Measurements from ENCODE around the gene ETNK2. TPM values are rescaled to one million over a fixed set of nuclear protein-coding genes. Genes with fewer than 3 reads are reported as not detected.

ETNK2 gene
- total and polyA plus RNA-seq, 2 of the 4 experiments (the other 2 are of a cell fraction): 18.9 to 26.0 TPM

DNA sequence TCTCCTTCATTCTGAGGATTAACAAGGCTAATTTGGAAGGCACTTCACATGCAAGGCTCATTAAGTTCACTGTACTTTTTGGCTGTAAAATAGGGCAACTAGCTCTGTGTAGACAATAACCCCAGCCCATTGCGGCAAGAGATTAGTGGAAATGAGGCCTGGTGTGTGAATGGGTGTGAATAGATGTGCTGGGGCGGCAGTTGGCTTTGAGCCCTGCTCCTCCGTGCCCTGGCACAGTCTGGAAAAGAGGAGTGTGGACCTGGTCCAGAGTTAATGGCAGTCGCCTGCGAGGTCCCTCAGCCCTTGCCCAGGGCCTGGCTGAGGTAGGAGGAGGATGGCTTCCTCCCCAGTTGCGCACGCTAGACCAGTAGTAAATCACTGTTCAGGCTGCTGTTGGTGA is 39.6 kb upstream of the ETNK2 start:
- Histone ChIP-seq H2BK20ac (ENCODE audit: low read depth, low read length) (0 out of 2 replicates have a peak overlapping the region, but pooled peaks have one; percentile 32), H3K9ac (ENCODE audit: low read depth, low read length) (no peak overlapping the region), H3K14ac (replicated peaks; ENCODE audit: low read depth, low read length) (no peak overlapping the region), H2AK5ac (ENCODE audit: low read depth, low read length) (no peak overlapping the region), H3K4me2 (ENCODE audit: low read depth, low read length) (no peak overlapping the region), H3K18ac (ENCODE audit: low read depth, low read length) (no peak overlapping the region), H3K4me1 (ENCODE audit: control insufficient read depth, insufficient read depth, low read length) (peaks cover 24% of the 10 kb centered on the region), H2AK9ac (replicated peaks; ENCODE audit: low read depth, low read length, poor library complexity) (no peak overlapping the region), H2BK15ac (ENCODE audit: low read depth, low read length) (peak overlapping the region; percentile 35; the same call in 1 of the 3 replicates), H3K27ac (ENCODE audit: insufficient read depth, low read length) (no peak overlapping the region), H3K27me3 (ENCODE audit: control insufficient read depth, insufficient read depth, low read length) (peaks cover 3% of the 10 kb centered on the region; the same call in 1 of the 2 replicates), H3K36me3 (ENCODE audit: control insufficient read depth, insufficient read depth, low read length) (no peaks in the 10 kb centered on the region), H3K4ac (ENCODE audit: low read depth, low read length) (no peak overlapping the region; the same call in 1 of the 2 replicates), H2BK5ac (ENCODE audit: low read depth, low read length, poor library complexity, severe bottlenecking) (peak overlapping the region; percentile 11), H4K91ac (ENCODE audit: insufficient read depth, low read depth, low read length) (no peak overlapping the region), H4K5ac (ENCODE audit: low read depth, low read length) (no peak overlapping the region), H3K56ac (ENCODE audit: extremely low read depth, insufficient read depth, low read length) (no peak overlapping the region), H3K23ac (ENCODE audit: low read depth, low read length) (no peak overlapping the region), H4K8ac (ENCODE audit: low read depth in 2 of 2, low read length in 2 of 2) (0 out of 4 replicates have a peak overlapping the region, but pooled peaks of 1 of the 2 experiments have one; percentile 7), H4K20me1 (ENCODE audit: insufficient read depth, low read length) (no peaks in the 10 kb centered on the region), H3K9me1 (ENCODE audit: insufficient read depth, low read length) (peaks cover 17% of the 10 kb centered on the region), H3K9me3 (ENCODE audit: control insufficient read depth, insufficient read depth, low read length) (no peaks in the 10 kb centered on the region), H2AFZ (replicated peaks; ENCODE audit: low read length, poor library complexity) (peak overlapping the region; percentile 43), H3K4me3 (ENCODE audit: insufficient read depth, low read depth, low read length) (no peak overlapping the region), H2BK120ac (ENCODE audit: low read depth, low read length) (peak overlapping the region; percentile 15; the same call in 1 of the 2 replicates), H3K79me1 (ENCODE audit: low read depth in 1 of 2, low read length in 2 of 2) (peaks cover 6 to 14% of the 10 kb centered on the region in 2 experiments; a peak in 3 of 4 replicates)
- ChIA-PET POLR2A (ENCODE audit: unreplicated experiment) (no interaction called here), CTCF (interaction anchor here (0.6 to 1.2 kb wide), 2 partner anchors 167 to 207 kb away, joined by 3 to 5 read pairs; no protein-coding TSS in a partner anchor)
- 94% methylated on average over 2 of the region's 7 CpGs; no CpG with 5 or more reads in 1 of the 2 experiments for WGBS, 2 experiments (ENCODE audit: extremely low coverage in 2 of 2, insufficient read length in 1 of 2)
- no peak for TF ChIP-seq POLR2A (IDR thresholded peaks at IDR 0.05; ENCODE audit: low read depth, low read length)
- TF ChIP-seq, protein P1, sequence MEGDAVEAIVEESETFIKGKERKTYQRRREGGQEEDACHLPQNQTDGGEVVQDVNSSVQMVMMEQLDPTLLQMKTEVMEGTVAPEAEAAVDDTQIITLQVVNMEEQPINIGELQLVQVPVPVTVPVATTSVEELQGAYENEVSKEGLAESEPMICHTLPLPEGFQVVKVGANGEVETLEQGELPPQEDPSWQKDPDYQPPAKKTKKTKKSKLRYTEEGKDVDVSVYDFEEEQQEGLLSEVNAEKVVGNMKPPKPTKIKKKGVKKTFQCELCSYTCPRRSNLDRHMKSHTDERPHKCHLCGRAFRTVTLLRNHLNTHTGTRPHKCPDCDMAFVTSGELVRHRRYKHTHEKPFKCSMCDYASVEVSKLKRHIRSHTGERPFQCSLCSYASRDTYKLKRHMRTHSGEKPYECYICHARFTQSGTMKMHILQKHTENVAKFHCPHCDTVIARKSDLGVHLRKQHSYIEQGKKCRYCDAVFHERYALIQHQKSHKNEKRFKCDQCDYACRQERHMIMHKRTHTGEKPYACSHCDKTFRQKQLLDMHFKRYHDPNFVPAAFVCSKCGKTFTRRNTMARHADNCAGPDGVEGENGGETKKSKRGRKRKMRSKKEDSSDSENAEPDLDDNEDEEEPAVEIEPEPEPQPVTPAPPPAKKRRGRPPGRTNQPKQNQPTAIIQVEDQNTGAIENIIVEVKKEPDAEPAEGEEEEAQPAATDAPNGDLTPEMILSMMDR (conservative IDR thresholded peaks at IDR 0.05; ENCODE audit: low read depth, low read length): no peak
- TF ChIP-seq, protein P2, sequence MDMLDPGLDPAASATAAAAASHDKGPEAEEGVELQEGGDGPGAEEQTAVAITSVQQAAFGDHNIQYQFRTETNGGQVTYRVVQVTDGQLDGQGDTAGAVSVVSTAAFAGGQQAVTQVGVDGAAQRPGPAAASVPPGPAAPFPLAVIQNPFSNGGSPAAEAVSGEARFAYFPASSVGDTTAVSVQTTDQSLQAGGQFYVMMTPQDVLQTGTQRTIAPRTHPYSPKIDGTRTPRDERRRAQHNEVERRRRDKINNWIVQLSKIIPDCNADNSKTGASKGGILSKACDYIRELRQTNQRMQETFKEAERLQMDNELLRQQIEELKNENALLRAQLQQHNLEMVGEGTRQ (IDR thresholded peaks at IDR 0.05; ENCODE audit: low read depth, low read length): no peak
- no peak for TF ChIP-seq RFX5 (IDR thresholded peaks at IDR 0.05; ENCODE audit: low read depth, low read length)
- TF ChIP-seq MXI1 (IDR thresholded peaks at IDR 0.05; ENCODE audit: borderline replicate concordance, low read depth, low read length): no peak
- no peak for TF ChIP-seq SMC3 (IDR thresholded peaks at IDR 0.05; ENCODE audit: low read depth, low read length)
- no peak for TF ChIP-seq MAFK (IDR thresholded peaks at IDR 0.05; ENCODE audit: low read depth, low read length)
- TF ChIP-seq RCOR1 (IDR thresholded peaks at IDR 0.05; ENCODE audit: insufficient replicate concordance, low read length): no peak
- TF ChIP-seq BHLHE40 (IDR thresholded peaks at IDR 0.05; ENCODE audit: low read depth, low read length): no peak
- TF ChIP-seq CHD1 (IDR thresholded peaks at IDR 0.05; ENCODE audit: low read depth, low read length): no peak
- TF ChIP-seq CEBPB (IDR thresholded peaks at IDR 0.05; ENCODE audit: low read depth, low read length): no peak
- no peak for TF ChIP-seq RAD21 (IDR thresholded peaks at IDR 0.05; ENCODE audit: low read length)
- TF ChIP-seq FOS (IDR thresholded peaks at IDR 0.05; ENCODE audit: low read depth, low read length): no peak
- TF ChIP-seq MAZ (IDR thresholded peaks at IDR 0.05; ENCODE audit: borderline replicate concordance, low read depth, low read length): no peak
- TF ChIP-seq, protein P3, sequence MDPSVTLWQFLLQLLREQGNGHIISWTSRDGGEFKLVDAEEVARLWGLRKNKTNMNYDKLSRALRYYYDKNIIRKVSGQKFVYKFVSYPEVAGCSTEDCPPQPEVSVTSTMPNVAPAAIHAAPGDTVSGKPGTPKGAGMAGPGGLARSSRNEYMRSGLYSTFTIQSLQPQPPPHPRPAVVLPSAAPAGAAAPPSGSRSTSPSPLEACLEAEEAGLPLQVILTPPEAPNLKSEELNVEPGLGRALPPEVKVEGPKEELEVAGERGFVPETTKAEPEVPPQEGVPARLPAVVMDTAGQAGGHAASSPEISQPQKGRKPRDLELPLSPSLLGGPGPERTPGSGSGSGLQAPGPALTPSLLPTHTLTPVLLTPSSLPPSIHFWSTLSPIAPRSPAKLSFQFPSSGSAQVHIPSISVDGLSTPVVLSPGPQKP (IDR thresholded peaks at IDR 0.05; ENCODE audit: borderline replicate concordance, low read depth, low read length): no peak
- TF ChIP-seq NFE2L2 (IDR thresholded peaks at IDR 0.05; ENCODE audit: low read depth, low read length): no peak
- intact Hi-C loops (cut with micrococcal nuclease): no loop called here
- no TSS peak for BruUV-seq (replicated peaks)
- in situ Hi-C loops (cut with MboI; ENCODE audit: low sequenced_read_pairs): no loop called here
- DNase-seq (no peak), ATAC-seq (ENCODE audit: low read depth) (no peak)
- dilution Hi-C loops (cut with HindIII; ENCODE audit: low sequenced_read_pairs, unreplicated experiment): no loop called here
